HL-60 (cell line): ENCODE data around the gene PTPN1.

Source experiments
- DNase-seq, 2 experiments: peaks; one replicate each; pipeline ENCODE4 v3.0.0-alpha.2; 2010 to 2020; ENCODE audit warnings: low read depth in 1 of 2, low spot score in 1 of 2
- H3K27ac ChIP-seq: fragments of 250-450 bp; sonication (Bioruptor Pico); replicated peaks from 2 replicates; pipeline ENCODE4 v1.5.1; 2020; ENCODE audit warnings: mild to moderate bottlenecking, moderate library complexity
- H3K27me3 ChIP-seq: fragments of 250-450 bp; sonication (Bioruptor Pico); 2 replicates; pipeline ENCODE4 v1.5.1; 2021; ENCODE audit warnings: mild to moderate bottlenecking, moderate library complexity; ENCODE audit not compliant: insufficient read depth, poor library complexity, severe bottlenecking
- H3K4me3 ChIP-seq: replicated peaks from 2 replicates; pipeline ENCODE4 v1.5.1; 2011; ENCODE audit warnings: mild to moderate bottlenecking, control low read depth, low read length; ENCODE audit not compliant: insufficient read depth
- GABPA ChIP-seq: IDR thresholded peaks from 2 replicates; pipeline ENCODE4 v1.6.1; 2012; ENCODE audit warnings: low read depth
- POLR2AphosphoS5 ChIP-seq: IDR thresholded peaks from 2 replicates; pipeline ENCODE4 v1.6.1; 2012; ENCODE audit warnings: low read depth
- SPI1 ChIP-seq: IDR thresholded peaks from 2 replicates; pipeline ENCODE4 v1.6.1; 2012; ENCODE audit warnings: low read depth, mild to moderate bottlenecking, borderline replicate concordance
- TF ChIP-seq, protein P1 (sequence below): IDR thresholded peaks from 2 replicates; pipeline ENCODE4 v1.6.1; 2012; ENCODE audit warnings: low read depth; ENCODE audit not compliant: insufficient replicate concordance
- TF ChIP-seq, protein P2 (sequence below): IDR thresholded peaks from one replicate; pipeline ENCODE4 v1.5.1; 2011; ENCODE audit warnings: low read length, control low read depth, inconsistent platforms; ENCODE audit not compliant: insufficient read depth

PTPN1 gene

DNA sequence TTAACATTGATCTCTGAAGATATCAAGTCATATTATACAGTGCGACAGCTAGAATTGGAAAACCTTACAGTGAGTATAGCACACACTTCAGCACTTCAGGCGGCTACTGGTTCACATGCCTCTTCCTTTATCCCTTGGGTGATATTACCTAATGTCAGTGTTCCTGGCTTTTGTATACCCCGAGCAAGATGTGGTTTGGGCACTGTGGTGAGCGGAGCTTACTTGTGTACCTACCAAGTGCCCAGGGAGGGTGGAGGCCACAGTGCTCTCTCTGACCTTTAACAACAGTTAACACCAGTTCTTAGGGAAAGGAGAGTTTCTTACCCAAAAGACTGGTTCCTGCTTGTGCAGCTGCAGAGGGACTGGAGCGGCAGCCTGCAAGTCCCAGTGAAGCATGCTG lies 64.4 kb downstream of the PTPN1 start:
- no peak for DNase-seq
- Histone ChIP-seq H3K4me3 (no peak overlapping the region), H3K27ac (no peak overlapping the region), H3K27me3 (no peaks in the 10 kb centered on the region)
- TF ChIP-seq GABPA (no peak), SPI1 (no peak), POLR2AphosphoS5 (no peak)
- TF ChIP-seq, protein P1, sequence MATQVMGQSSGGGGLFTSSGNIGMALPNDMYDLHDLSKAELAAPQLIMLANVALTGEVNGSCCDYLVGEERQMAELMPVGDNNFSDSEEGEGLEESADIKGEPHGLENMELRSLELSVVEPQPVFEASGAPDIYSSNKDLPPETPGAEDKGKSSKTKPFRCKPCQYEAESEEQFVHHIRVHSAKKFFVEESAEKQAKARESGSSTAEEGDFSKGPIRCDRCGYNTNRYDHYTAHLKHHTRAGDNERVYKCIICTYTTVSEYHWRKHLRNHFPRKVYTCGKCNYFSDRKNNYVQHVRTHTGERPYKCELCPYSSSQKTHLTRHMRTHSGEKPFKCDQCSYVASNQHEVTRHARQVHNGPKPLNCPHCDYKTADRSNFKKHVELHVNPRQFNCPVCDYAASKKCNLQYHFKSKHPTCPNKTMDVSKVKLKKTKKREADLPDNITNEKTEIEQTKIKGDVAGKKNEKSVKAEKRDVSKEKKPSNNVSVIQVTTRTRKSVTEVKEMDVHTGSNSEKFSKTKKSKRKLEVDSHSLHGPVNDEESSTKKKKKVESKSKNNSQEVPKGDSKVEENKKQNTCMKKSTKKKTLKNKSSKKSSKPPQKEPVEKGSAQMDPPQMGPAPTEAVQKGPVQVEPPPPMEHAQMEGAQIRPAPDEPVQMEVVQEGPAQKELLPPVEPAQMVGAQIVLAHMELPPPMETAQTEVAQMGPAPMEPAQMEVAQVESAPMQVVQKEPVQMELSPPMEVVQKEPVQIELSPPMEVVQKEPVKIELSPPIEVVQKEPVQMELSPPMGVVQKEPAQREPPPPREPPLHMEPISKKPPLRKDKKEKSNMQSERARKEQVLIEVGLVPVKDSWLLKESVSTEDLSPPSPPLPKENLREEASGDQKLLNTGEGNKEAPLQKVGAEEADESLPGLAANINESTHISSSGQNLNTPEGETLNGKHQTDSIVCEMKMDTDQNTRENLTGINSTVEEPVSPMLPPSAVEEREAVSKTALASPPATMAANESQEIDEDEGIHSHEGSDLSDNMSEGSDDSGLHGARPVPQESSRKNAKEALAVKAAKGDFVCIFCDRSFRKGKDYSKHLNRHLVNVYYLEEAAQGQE = no peak
- TF ChIP-seq, protein P2, sequence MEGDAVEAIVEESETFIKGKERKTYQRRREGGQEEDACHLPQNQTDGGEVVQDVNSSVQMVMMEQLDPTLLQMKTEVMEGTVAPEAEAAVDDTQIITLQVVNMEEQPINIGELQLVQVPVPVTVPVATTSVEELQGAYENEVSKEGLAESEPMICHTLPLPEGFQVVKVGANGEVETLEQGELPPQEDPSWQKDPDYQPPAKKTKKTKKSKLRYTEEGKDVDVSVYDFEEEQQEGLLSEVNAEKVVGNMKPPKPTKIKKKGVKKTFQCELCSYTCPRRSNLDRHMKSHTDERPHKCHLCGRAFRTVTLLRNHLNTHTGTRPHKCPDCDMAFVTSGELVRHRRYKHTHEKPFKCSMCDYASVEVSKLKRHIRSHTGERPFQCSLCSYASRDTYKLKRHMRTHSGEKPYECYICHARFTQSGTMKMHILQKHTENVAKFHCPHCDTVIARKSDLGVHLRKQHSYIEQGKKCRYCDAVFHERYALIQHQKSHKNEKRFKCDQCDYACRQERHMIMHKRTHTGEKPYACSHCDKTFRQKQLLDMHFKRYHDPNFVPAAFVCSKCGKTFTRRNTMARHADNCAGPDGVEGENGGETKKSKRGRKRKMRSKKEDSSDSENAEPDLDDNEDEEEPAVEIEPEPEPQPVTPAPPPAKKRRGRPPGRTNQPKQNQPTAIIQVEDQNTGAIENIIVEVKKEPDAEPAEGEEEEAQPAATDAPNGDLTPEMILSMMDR = no peak

DNA sequence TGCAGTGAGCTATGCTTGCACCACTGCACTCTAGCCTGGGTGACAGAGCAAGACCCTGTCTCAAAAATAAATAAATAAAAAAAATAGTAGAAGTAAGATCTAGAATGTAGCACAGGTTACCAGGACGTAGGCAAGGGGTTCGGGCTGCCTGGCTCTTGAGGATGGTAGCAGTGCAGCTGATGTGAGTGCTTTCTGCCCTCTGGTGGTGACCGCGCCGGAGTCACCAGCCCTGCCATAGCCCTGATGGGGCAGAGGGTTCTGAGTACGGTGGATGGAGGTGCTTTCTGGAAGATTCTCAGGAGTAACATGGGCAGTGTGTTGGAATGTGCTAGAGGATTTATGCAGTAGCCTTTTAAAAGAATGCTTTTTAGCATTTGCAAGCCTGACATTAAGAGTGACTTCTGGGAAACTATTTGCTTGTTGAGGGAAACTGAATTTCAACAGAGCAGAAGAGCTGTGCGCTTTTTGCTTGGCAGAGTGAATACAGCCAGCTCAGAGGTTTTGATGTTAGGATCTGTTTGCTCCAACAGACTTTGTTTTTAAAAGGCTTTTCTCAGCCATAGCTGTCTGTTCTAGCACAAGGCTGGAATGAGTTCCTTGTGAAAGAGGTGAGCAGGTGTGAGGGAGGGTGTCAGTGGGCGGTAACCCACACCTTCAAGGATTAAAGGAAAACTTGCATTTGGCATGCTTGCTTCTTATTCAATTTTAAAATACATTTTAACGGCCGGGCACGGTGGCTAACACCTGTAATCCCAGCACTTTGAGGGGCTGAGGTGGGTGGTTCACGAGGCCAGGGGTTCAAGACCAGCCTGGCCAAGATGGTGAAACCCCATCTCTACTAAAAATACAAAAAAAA lies 65.9 kb downstream of the PTPN1 start:
- Histone ChIP-seq H3K27ac (no peak overlapping the region), H3K27me3 (no peaks in the 10 kb centered on the region), H3K4me3 (no peak overlapping the region)
- TF ChIP-seq, protein P2 = peak; percentile 63
- no peak for TF ChIP-seq SPI1
- no peak for TF ChIP-seq GABPA
- peak; percentile 22 to 66 for DNase-seq

DNA sequence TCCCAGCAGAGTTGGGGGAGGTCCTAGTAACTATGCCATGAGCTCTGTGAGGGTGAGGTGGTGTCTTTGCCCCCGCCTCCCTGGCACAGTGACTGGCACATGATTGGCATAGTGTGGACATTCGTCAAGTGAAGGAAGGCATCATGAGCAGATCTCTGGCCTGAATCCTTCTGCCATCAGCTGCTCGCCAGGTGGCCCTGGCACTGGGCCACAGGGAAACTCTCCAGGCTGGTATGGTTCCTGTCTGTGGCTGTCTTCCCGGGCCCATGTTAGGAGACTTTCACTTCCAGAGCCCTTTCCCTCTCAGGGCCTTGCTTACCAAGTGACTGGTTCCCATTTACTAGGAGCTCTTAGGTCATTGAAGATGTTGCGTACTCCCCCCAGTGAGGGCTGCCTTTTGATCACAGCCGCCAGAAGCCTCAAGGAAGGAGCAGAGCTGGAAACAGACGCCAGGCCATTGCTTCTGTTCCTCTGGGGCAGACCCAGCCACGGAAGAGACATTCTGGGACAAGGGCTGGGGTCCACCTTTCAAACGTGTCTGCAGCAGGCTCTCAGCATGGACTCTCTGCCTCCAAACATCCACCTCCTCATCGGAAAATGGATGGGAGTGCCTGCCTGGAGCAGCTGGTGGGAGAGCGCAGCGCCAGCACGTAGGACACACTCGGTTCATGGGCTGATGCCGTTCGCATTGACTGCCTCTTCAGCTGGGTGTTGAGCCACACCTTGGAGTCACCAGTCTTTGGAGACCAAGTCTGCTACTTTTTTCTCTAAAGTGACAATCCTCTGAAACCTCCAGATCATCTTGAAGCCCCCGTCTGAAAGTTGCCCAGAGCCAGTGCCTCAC lies 67.2 kb downstream of the PTPN1 start:
- H3K27me3 ChIP-seq = no peaks in the 10 kb centered on the region
- H3K27ac ChIP-seq = no peak overlapping the region
- TF ChIP-seq GABPA (no peak), SPI1 (no peak), POLR2AphosphoS5 (no peak)
- TF ChIP-seq, protein P1 = no peak
- TF ChIP-seq, protein P2 = no peak
- H3K4me3 ChIP-seq = no peak overlapping the region
- DNase-seq = no peak
